Activated T-helper 17 cell treated with anti-CD3 and anti-CD28 coated beads, Interleukin-2, amount 50 U/mL, for 72 hours (primary cell): ENCODE data around the gene SORL1. TPM values are rescaled to one million over a fixed set of nuclear protein-coding genes. Genes with fewer than 3 reads are reported as not detected.

Experiments used
- ATAC-seq: fragments of 150-1000 bp; cut with Tn5 transposase; replicated peaks from 2 replicates; pipeline ENCODE4 v1.10.0; 2021; ENCODE audit warnings: mild to moderate bottlenecking, moderate library complexity
- H3K27ac Mint-ChIP-seq: one replicate; pipeline ENCODE4 v1.8.0; 2022; ENCODE audit warnings: mixed read lengths
- H3K27me3 Mint-ChIP-seq: one replicate; pipeline ENCODE4 v1.8.0; 2022; ENCODE audit warnings: mixed read lengths
- H3K36me3 Mint-ChIP-seq: one replicate; pipeline ENCODE4 v1.8.0; 2022; ENCODE audit warnings: low read depth, mild to moderate bottlenecking, mixed read lengths
- H3K4me1 Mint-ChIP-seq: one replicate; pipeline ENCODE4 v1.8.0; 2022; ENCODE audit warnings: mixed read lengths
- H3K4me3 Mint-ChIP-seq: one replicate; pipeline ENCODE4 v1.8.0; 2022; ENCODE audit warnings: mild to moderate bottlenecking, mixed read lengths
- H3K9me3 Mint-ChIP-seq: one replicate; pipeline ENCODE4 v1.8.0; 2022; ENCODE audit warnings: mixed read lengths
- total RNA-seq, 2 donors: library from RNA; stranded (reverse); gene quantifications; one replicate each; pipeline ENCODE4 v1.2.3, GENCODE V29; 2022

The SORL1 gene
- total RNA-seq, 2 donors from 2014 or later: 47.1 to 98.5 TPM

GRCh38 chr11:121452609-121453150 lies 566 bp downstream of the SORL1 start, which contains the start of gene SORL1-AS1:
Gene SORL1-AS1 (minus strand): TSS chr11:121452967.
- Mint-ChIP-seq H3K27ac (peak within 1 kb of the TSS; percentile 92), H3K9me3 (no peaks in the 10 kb centered on the region), H3K36me3 (peaks cover 35% of the 10 kb centered on the region), H3K4me1 (peaks cover 65% of the 10 kb centered on the region), H3K27me3 (no peaks in the 10 kb centered on the region), H3K4me3 (peak within 1 kb of the TSS; percentile 92)
- peak; percentile 60 for ATAC-seq

DNA sequence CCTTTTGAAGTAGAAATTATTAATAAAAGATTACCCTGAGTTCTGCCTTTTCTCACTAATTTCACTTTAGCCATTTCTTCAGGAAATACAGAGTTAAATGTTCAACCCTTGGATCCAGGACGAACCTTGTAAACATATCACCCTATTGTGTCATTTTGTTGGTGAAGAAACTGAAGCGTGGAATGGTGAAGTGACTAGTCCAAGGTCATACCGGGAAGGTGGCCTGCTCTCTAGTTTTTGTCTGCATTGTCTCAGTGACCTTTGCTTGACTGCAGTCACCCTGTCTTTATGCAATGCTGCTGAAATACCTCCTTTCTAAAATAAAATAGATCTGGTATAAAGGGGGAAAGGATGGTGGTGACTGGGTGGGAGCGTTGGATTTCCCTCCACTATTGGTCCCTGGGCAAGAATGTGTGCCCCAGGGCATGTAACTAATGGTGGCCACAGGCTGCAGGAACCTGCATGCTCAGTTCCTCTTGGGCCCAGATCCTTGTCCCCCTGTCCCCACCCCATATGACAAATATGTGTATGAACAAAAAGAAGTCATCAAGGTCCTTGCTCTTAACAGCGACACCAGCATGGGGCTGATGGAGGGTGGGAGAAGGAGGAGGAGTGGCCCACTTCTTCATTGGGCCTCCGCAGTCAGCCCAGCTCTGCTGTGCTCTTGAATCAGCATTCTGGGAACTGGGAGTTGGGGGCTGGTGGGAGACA lies 1.6 kb downstream of the SORL1 start:
- Mint-ChIP-seq H3K27me3 (no peaks in the 10 kb centered on the region), H3K4me3 (peak overlapping the region; percentile 92), H3K27ac (peak overlapping the region; percentile 92), H3K9me3 (no peaks in the 10 kb centered on the region), H3K36me3 (peaks cover 35% of the 10 kb centered on the region), H3K4me1 (peaks cover 67% of the 10 kb centered on the region)
- no peak for ATAC-seq

DNA sequence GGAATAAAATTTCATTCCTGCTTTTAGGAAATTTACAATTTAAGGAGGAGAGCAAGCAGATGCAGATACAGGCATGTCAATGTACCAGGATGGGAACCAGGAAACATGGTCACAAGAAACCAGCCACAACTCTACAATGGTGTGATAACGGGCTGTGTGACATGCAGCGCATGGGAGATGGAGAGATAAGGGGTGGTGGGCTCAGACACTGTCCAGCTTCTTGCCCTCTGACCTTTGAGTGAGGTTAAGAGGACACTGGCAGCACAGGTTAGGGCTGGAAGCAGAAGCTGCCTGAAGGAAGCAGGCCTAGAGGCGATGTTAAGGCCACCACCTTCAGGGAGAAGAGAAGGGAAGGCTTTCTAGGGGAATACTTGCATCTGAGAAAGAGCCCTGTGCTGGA lies 3.0 kb downstream of the SORL1 start:
- Mint-ChIP-seq H3K4me3 (peak overlapping the region; percentile 92), H3K36me3 (peaks cover 35% of the 10 kb centered on the region)

GRCh38 chr11:121456151-121456550 lies 4.0 kb downstream of the SORL1 start:
- no peak for ATAC-seq
- peak overlapping the region; percentile 92 for H3K27ac Mint-ChIP-seq
- H3K27me3 Mint-ChIP-seq: no peaks in the 10 kb centered on the region
- no peaks in the 10 kb centered on the region for H3K9me3 Mint-ChIP-seq
- H3K36me3 Mint-ChIP-seq: peaks cover 35% of the 10 kb centered on the region
- peaks cover 60% of the 10 kb centered on the region for H3K4me1 Mint-ChIP-seq
- peak overlapping the region; percentile 92 for H3K4me3 Mint-ChIP-seq

More for the DNA sequence above, 3.0 kb downstream of the SORL1 start:
- H3K9me3 Mint-ChIP-seq: no peaks in the 10 kb centered on the region
- peaks cover 67% of the 10 kb centered on the region for H3K4me1 Mint-ChIP-seq
- no peak for ATAC-seq
- H3K27me3 Mint-ChIP-seq: no peaks in the 10 kb centered on the region
- H3K27ac Mint-ChIP-seq: peak overlapping the region; percentile 92

- Mint-ChIP-seq H3K4me3 (peak overlapping the region; percentile 92), H3K27ac (peak overlapping the region; percentile 78), H3K9me3 (no peaks in the 10 kb centered on the region), H3K27me3 (no peaks in the 10 kb centered on the region), H3K4me1 (peaks cover 63% of the 10 kb centered on the region), H3K36me3 (peaks cover 30% of the 10 kb centered on the region)
- ATAC-seq: no peak
These were observed 4.8 kb downstream of the SORL1 start for GRCh38 chr11:121456816-121457431.

GRCh38 chr11:121458551-121458950 lies 6.4 kb downstream of the SORL1 start:
- Mint-ChIP-seq H3K27me3 (no peaks in the 10 kb centered on the region), H3K27ac (peak overlapping the region; percentile 7), H3K36me3 (peaks cover 28% of the 10 kb centered on the region), H3K9me3 (no peaks in the 10 kb centered on the region), H3K4me1 (peaks cover 78% of the 10 kb centered on the region), H3K4me3 (peak overlapping the region; percentile 92)
- no peak for ATAC-seq

DNA sequence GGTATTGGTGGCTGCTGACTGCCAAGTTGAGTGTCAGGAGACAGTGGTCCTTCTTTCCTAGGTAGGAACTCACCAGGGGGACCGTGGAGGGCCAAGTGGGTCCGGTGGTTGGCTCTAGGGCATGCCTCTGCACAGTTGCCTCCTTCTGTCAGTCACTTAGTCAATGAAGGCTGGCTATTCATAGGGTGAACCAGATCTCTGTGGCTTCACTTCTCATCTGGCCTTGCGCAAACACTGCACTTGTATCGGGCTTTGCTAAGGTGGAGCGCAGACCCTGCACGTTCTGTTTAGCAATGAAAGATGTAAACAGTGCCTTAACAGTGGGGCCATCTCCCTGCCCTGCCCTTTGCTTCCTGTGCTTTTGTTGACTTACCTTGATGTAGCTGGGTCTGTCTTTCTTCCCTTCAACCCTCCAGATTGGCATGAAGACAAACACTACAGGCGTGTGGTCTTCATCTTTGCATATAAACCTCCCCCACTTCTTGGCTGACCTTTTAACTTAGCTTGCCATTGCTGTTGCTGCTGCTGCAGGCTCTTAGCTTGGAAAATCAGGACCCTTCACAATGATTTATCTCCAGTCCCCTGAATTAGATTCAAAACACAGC lies 7.4 kb downstream of the SORL1 start:
- H3K4me1 Mint-ChIP-seq: peaks cover 75% of the 10 kb centered on the region

GRCh38 chr11:121460941-121461514 lies 8.9 kb downstream of the SORL1 start:
- Mint-ChIP-seq H3K9me3 (no peaks in the 10 kb centered on the region), H3K27ac (peak overlapping the region; percentile 87), H3K36me3 (peaks cover 14% of the 10 kb centered on the region), H3K4me3 (peak overlapping the region; percentile 92), H3K4me1 (peaks cover 73% of the 10 kb centered on the region), H3K27me3 (no peaks in the 10 kb centered on the region)
- ATAC-seq: no peak

More for the DNA sequence above, 7.4 kb downstream of the SORL1 start:
- Mint-ChIP-seq H3K27ac (peak overlapping the region; percentile 7), H3K4me3 (peak overlapping the region; percentile 92), H3K27me3 (no peaks in the 10 kb centered on the region), H3K36me3 (peaks cover 22% of the 10 kb centered on the region), H3K9me3 (no peaks in the 10 kb centered on the region)
- ATAC-seq: no peak

GRCh38 chr11:121461843-121462242 lies 9.7 kb downstream of the SORL1 start:
- H3K36me3 Mint-ChIP-seq: peaks cover 12% of the 10 kb centered on the region
- no peak for ATAC-seq
- peaks cover 73% of the 10 kb centered on the region for H3K4me1 Mint-ChIP-seq
- no peaks in the 10 kb centered on the region for H3K9me3 Mint-ChIP-seq
- H3K27me3 Mint-ChIP-seq: no peaks in the 10 kb centered on the region
- peak overlapping the region; percentile 92 for H3K4me3 Mint-ChIP-seq
- H3K27ac Mint-ChIP-seq: peak overlapping the region; percentile 87

DNA sequence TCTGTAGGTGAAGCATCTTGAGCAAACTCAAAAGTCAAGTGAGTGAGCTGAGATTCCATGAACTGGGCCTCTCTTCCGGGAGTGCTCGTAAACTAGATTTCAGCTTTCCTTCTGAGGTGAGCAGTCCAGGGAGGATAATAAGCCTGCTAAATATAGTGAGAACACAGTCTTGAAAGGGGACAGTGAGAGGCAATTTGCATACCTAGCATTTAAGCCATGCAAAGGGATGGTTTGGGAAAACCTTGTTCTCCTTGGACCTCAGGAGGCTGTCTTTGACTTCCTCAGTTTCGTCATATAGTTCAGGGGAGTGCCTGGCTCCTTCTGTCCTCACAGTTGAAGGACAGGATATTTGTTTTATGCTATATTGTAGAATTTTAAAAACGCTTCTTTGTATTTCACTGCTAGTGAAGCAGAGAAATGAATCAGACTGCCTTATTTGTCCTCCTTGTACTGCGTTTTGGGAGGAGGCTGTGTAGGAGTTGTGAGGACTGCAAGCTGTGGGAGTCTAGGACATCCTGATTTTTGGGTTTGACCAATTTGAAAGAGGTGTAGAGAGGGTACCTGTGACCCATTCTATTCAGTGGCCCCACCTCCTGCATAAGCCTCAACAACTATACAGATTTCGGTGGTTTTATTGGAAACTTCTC lies 11.7 kb downstream of the SORL1 start:
- Mint-ChIP-seq H3K9me3 (no peaks in the 10 kb centered on the region), H3K27ac (peak overlapping the region; percentile 87), H3K36me3 (peaks cover 8% of the 10 kb centered on the region), H3K4me1 (peaks cover 64% of the 10 kb centered on the region), H3K4me3 (peak overlapping the region; percentile 92), H3K27me3 (no peaks in the 10 kb centered on the region)
- no peak for ATAC-seq

- peaks cover 10% of the 10 kb centered on the region for H3K36me3 Mint-ChIP-seq
- H3K4me3 Mint-ChIP-seq: peak overlapping the region; percentile 92
- no peaks in the 10 kb centered on the region for H3K27me3 Mint-ChIP-seq
- peak; percentile 77 for ATAC-seq
- no peaks in the 10 kb centered on the region for H3K9me3 Mint-ChIP-seq
- peaks cover 61% of the 10 kb centered on the region for H3K4me1 Mint-ChIP-seq
- peak overlapping the region; percentile 87 for H3K27ac Mint-ChIP-seq
These were observed 12.3 kb downstream of the SORL1 start for GRCh38 chr11:121464352-121464946.

DNA sequence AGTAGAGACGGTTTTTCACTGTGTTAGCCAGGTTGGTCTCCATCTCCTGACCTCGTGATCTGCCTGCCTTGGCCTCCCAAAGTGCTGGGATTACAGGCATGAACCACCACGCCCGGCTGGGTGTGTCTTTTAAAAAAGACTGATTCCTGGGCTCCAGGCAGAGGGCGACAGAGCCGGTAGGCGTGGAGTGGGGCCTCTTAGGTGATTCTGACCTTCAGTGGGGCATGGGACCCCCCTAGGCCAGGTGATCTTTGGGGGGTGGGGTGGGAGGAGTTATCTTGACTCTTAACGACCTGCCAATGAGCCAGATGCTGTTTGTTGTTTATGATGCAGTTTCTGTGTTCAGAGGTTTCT lies 13.6 kb downstream of the SORL1 start:
- Mint-ChIP-seq H3K4me3 (peak overlapping the region; percentile 92), H3K27me3 (no peaks in the 10 kb centered on the region), H3K27ac (peak overlapping the region; percentile 87), H3K4me1 (peaks cover 59% of the 10 kb centered on the region), H3K9me3 (no peaks in the 10 kb centered on the region), H3K36me3 (peaks cover 23% of the 10 kb centered on the region)
- ATAC-seq: no peak

GRCh38 chr11:121466063-121466794 lies 14.1 kb downstream of the SORL1 start:
- peaks cover 28% of the 10 kb centered on the region for H3K36me3 Mint-ChIP-seq
- peak overlapping the region; percentile 92 for H3K4me3 Mint-ChIP-seq
- H3K4me1 Mint-ChIP-seq: peaks cover 59% of the 10 kb centered on the region
- H3K27ac Mint-ChIP-seq: peak overlapping the region; percentile 87
- no peaks in the 10 kb centered on the region for H3K9me3 Mint-ChIP-seq
- no peaks in the 10 kb centered on the region for H3K27me3 Mint-ChIP-seq
- peak; percentile 5 for ATAC-seq
